GM12875 (cell line): ENCODE data around the gene PRM1.

Experiments
- H3K4me3 ChIP-seq: one replicate; pipeline ENCODE4 v1.5.1; 2011; ENCODE audit warnings: low read depth, low read length, control low read depth
- TF ChIP-seq, protein P1 (sequence below): IDR thresholded peaks from 2 replicates; pipeline ENCODE4 v1.5.1; 2011; ENCODE audit warnings: low read depth, mild to moderate bottlenecking, control low read depth, inconsistent platforms, low read length, moderate library complexity, borderline replicate concordance; ENCODE audit not compliant: insufficient read depth

PRM1 gene

DNA sequence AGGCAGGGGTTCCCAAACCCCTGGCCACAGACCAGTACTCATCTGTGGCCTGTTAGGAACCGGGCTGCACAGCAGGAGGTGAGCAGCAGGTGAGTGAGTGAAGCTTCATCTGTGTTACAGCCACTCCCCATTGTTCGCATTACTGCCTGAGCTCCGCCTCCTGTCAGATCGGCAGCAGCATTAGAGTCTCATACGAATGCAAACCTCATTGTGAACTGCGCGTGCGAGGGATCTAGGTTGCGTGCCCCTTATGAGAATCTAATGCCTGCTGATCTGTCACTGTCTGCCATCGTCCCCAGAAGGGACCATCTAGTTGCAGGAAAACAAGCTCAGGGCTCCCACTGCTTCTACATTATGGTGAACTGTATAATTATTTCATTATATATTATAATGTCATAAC, 39.0 kb upstream of the PRM1 start:
- TF ChIP-seq, protein P1, sequence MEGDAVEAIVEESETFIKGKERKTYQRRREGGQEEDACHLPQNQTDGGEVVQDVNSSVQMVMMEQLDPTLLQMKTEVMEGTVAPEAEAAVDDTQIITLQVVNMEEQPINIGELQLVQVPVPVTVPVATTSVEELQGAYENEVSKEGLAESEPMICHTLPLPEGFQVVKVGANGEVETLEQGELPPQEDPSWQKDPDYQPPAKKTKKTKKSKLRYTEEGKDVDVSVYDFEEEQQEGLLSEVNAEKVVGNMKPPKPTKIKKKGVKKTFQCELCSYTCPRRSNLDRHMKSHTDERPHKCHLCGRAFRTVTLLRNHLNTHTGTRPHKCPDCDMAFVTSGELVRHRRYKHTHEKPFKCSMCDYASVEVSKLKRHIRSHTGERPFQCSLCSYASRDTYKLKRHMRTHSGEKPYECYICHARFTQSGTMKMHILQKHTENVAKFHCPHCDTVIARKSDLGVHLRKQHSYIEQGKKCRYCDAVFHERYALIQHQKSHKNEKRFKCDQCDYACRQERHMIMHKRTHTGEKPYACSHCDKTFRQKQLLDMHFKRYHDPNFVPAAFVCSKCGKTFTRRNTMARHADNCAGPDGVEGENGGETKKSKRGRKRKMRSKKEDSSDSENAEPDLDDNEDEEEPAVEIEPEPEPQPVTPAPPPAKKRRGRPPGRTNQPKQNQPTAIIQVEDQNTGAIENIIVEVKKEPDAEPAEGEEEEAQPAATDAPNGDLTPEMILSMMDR: no peak
- no peak overlapping the region for H3K4me3 ChIP-seq

DNA sequence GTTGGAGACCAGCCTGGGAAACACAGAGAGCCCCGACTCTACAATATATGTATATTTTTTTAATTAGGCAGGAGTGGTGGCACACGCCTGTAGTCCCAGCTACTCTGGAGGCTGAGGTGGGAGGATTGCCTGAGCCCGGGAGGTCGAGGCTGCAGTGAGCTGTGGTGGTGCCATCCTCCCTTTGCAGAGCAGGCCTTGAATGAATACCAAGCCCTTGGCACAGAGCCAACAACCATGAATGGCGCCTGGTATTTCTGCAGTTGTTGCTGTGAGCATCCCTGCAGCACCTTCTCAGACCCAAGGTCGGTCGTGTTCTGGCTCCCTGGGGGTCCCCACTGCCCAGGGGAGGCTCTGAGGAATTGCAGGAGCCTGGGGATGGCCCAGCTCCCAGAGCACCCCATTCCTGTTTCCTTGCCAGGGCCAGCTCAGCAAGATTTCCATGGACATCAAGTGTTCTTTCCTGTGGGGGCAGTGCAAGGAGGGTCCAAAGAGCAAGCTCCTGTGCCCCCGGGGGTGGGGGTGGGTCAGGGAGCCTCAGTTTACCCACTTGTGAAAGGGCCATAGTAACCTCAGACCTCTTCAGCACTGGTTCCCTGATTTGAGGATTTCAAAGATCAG, 38.5 kb upstream of the PRM1 start:
- TF ChIP-seq, protein P1: no peak
- no peak overlapping the region for H3K4me3 ChIP-seq

DNA sequence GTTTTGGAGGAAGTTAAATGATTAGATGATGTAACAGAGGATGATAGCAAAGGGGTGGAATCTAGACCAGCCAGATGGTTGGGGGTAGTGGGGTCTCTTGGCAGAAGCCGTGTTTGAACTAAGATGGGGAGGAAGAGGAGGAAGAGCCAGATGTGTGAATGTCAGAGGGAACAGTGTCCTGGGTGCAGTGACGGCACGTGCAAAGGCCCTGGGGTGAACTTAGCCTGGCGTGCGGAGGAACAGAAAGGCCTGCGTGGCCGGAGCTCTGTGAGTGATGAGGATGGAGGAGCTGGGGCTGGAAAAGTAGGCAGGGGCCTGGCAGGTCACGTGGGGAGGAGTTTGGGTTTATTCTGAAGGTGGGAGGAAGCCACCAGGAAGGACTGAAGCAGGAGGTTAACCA, 37.7 kb upstream of the PRM1 start:
- H3K4me3 ChIP-seq: no peak overlapping the region
- TF ChIP-seq, protein P1: no peak

DNA sequence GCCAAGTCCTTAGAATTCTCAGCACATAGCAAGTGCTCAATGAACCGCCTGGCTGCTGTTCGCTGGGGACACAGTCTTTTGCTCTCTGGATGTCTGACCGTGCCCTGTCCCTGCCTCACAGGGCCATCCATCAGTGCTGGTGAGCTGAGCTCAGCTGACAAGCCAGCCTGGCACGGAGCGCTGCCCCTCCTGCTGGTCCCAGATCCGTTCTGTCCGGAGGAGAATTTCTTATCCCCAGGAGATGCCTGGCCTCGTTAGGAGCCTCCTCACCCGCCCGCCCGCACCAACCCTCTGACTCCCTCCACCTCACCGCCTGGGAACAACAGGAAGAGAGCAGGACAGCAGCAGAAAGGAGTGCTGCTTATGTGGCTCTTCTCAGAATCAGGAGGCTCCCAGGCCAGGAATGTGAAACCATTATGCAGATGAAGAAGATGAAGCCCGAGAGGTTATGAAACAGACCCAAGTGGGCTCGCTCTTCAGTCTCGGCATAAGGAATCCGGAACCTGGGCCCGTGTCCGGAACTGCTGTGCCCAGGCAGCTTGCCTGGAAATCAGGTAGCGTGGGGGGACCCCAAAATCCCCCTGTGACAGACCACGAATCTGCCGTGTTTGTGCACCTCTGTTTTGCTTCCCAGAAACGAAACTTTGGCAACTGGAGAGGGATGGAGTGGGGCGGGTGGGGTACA, 35.3 kb upstream of the PRM1 start:
- no peak overlapping the region for H3K4me3 ChIP-seq
- TF ChIP-seq, protein P1: no peak

DNA sequence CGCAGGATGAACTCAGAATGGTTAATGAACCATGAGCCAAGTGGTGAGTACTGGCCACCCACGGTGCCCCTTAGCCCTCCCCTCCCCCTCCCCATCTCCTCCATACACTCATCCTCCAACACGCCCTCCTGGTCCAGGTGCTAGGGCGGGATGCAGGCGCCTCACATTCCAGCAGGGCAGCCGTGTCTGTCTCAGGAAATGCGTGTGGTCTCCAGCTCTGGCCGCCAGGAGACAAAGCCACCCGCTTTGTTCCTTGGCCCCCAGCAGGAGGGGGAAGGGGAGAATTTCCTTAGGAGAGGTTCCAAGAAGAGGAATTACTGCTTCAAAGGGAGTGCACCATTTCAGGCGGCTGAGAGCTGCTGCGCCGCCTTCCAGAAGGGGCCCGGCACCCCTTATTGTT, 34.4 kb upstream of the PRM1 start:
- H3K4me3 ChIP-seq: no peak overlapping the region
- TF ChIP-seq, protein P1: no peak

DNA sequence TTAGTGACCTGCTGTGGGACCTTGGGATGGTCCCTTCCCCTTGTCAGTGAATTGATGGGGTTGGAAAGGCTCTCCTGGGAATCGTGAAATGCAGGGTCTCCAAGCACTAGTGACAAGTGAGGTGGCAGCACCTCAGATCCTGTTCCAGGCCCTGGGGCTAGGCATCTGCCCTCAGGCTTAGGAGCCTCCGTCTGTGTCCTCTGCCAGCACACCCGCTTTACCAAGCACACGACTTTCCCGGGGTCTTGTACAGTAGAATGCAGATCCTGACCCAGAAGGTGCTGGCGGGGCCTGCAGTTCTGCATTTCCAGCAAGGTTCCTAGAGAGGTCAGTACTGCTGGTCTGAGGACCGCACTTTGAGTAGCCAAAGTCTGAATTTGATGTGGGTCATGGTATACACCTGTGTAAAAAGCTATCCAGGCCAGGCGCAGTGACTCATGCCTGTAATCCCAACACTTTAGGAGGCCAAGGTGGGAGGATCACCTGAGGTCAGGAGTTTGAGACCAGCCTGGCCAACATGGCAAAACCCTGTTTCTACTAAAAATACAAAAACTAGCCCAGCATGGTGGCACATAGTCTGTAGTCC, 33.3 kb upstream of the PRM1 start:
- H3K4me3 ChIP-seq: no peak overlapping the region
- TF ChIP-seq, protein P1: no peak
